ENCODE measurements around the gene ZNF93. TPM values are rescaled to one million over a fixed set of nuclear protein-coding genes. Genes with fewer than 3 reads are reported as not detected.

The ZNF93 gene
- total RNA-seq (2022; extraction: Qiagen RNA extraction; ENCODE audit: low read depth) = not detected in 5 replicates

DNA sequence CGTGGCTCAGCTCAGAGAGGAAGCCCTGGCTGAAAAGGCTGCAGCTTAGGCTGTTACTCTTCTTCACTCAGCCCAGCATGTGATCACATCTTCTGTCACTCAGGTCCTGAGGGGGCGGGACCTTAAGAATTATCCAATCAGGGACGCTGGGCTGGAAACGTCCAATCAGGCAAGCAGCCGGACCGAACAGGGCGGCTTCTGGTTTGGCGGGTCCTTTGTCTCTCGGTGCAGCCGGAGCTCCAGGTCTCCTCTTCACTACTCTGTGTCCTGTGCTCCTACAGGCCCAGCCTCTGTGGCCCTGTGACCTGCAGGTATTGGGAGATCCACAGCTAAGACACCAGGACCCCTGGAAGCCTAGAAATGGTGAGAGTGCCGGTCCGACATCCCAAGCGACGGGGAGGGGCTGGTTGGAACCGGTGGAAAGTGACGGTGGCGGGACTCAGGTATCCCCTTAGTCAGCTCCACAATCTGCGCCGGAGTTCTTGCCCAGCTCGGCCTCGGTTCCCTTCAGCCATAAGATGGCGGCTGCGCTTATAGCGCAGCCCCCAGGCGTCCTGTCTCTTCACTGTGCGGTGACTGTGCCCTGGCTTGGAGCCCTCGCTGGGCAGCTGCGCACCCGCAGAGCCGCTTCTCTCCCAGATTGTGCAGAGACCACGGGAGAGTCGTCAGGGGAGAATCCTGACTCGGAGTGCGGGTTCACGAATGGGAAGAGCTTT lies at the start of gene ZNF93:
Gene ZNF93, plus strand, starts transcription at position 218 of the 716 bp plus-strand sequence. Its CDS starts 143 bp downstream, at position 361.

DNA sequence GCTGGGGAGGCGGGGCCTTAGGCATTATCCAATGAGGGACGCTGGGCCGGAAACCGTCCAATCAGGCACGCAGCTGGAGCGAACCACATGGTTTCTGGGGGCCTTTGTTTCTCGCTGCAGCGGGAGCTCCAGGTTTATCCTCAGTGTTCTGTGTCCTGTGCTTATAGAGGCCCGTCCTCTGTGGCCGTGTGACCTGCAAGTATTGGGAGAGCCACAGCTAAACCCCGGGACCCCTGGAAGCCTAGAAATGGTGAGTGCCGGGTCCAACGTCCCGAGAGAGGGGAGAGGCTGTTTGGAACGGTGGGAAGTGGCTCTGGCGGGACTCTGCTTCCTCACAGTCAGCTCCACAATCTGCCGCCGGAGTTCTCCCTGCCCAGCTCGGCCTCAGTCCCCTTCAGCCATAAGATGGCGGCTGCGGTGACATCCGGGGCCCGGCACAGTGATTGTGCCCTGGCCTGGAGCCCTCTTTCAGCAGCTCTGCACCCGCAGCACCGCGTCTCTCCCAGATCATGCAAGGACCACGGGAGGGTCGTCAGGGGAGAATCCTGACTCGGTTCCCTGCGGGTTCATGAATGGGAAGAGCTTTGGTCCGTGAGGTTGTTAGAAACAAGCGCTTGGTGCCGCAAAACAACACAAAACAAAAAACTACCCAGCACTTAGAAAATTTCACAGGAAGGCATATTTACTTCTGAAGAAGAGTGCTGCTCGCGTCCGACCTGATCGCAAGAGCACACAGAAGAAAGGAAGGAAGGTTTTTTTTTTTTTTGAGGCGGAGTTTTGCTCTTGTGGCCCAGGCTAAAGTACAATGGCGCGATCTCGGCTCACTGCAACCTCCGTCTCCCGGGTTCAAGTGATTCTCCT lies 34.8 kb upstream of the ZNF93 start, which contains the start of gene ZNF253:
Gene ZNF253, plus strand, starts transcription at position 133 of the 861 bp plus-strand sequence. Its CDS starts 115 bp downstream, at position 248.

Other genes with a start within 250 kb of the ZNF93 start
- gene ATP13A1, start 237.3 kb upstream of the ZNF93 start, total RNA-seq (2022; extraction: Qiagen RNA extraction; ENCODE audit: low read depth) = 22.5 to 35.4 TPM (median 33.4 TPM) in 5 replicates
- gene ZNF101, start 232.1 kb upstream of the ZNF93 start, total RNA-seq (2022; extraction: Qiagen RNA extraction; ENCODE audit: low read depth) = 4.3 to 6.9 TPM (median 4.5 TPM) in 5 replicates
- 1.8 to 2.4 TPM (median 1.9 TPM) in 5 replicates for gene ZNF14, start 167.8 kb upstream of the ZNF93 start, total RNA-seq (2022; extraction: Qiagen RNA extraction; ENCODE audit: low read depth)
- gene ZNF506, start 79.2 kb upstream of the ZNF93 start, total RNA-seq (2022; extraction: Qiagen RNA extraction; ENCODE audit: low read depth) = 0.06 to 0.36 TPM (median 0.08 TPM) in 4 of 5 replicates, not detected in the other
- not detected in 5 replicates for gene ZNF253, start 35.1 kb upstream of the ZNF93 start, total RNA-seq (2022; extraction: Qiagen RNA extraction; ENCODE audit: low read depth)
- gene ZNF682, start 138.6 kb downstream of the ZNF93 start, total RNA-seq (2022; extraction: Qiagen RNA extraction; ENCODE audit: low read depth) = not detected in 5 replicates
- gene ZNF90, start 177.1 kb downstream of the ZNF93 start, total RNA-seq (2022; extraction: Qiagen RNA extraction; ENCODE audit: low read depth) = not detected in 5 replicates